HFF-Myc (cell line): ENCODE measurements around the gene GRAMD4.

Experiments used
- DNase-seq: peaks from one replicate; pipeline ENCODE4 v3.0.0-alpha.2; 2011; ENCODE audit warnings: low read depth; ENCODE audit errors: extremely low read depth
- H3K4me3 ChIP-seq: replicated peaks from 2 replicates; pipeline ENCODE4 v1.5.1; 2011; ENCODE audit warnings: low read depth, mild to moderate bottlenecking, control low read depth, low read length
- CTCF ChIP-seq: IDR thresholded peaks from 2 replicates; pipeline ENCODE4 v1.5.1; 2012; ENCODE audit warnings: mild to moderate bottlenecking, low read depth, low read length, control low read depth; ENCODE audit errors: missing control alignments

The GRAMD4 gene

GRCh38 chr22:46612904-46613605 lies 7.1 kb upstream of the GRAMD4 start:
- no peak overlapping the region for H3K4me3 ChIP-seq
- no peak for TF ChIP-seq CTCF

GRCh38 chr22:46613606-46614021 lies 6.6 kb upstream of the GRAMD4 start:
- DNase-seq, result no peak
- H3K4me3 ChIP-seq, result no peak overlapping the region
- no peak for TF ChIP-seq CTCF

More at GRCh38 chr22:46612904-46613605, 7.1 kb upstream of the GRAMD4 start:
- DNase-seq, result no peak

GRCh38 chr22:46614025-46614931 lies 5.9 kb upstream of the GRAMD4 start:
- no peak for TF ChIP-seq CTCF
- no peak for DNase-seq
- H3K4me3 ChIP-seq, result no peak overlapping the region

- no peak for DNase-seq
- no peak for TF ChIP-seq CTCF
- no peak overlapping the region for H3K4me3 ChIP-seq
These were observed 2.8 kb upstream of the GRAMD4 start for GRCh38 chr22:46617207-46617985.

GRCh38 chr22:46617986-46618647 lies 2.1 kb upstream of the GRAMD4 start:
- H3K4me3 ChIP-seq, result no peak overlapping the region
- TF ChIP-seq CTCF, result no peak
- no peak for DNase-seq

GRCh38 chr22:46618667-46619066 lies 1.5 kb upstream of the GRAMD4 start:
- no peak for DNase-seq
- no peak for TF ChIP-seq CTCF
- no peak overlapping the region for H3K4me3 ChIP-seq
